ENCODE data around the gene RNF212.

Gene RNF212

DNA sequence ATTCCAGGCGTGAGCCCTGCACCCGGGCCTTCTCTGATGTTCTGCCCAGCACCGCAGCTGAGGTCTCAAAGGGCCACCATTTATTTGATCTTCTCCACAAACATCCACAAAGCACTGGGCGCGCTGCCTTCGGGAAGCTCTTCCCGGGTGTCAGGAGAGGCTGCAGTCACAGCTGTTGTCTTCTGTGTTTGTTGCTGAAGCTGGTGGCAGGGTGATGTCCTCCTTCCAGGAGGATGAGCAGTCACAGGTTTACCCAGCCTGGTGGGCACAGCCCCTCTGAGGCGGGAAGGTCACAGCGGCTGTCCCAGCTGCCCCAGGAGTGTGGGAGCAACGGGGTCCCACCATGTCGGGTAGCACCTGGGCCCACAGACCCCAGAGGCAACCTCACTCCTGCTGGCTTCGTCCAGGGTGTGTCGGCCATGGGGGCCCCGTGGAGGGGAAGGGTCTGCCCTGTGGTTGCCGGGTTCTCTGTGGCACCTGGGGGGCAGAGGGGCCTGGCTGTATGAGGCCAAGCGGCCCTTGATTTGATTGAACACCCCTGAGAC, 74.3 kb downstream of the RNF212 start:
- H3K27ac ChIP-seq (ENCODE audit: low read depth, low read length): no peak overlapping the region
- H3K36me3 ChIP-seq (ENCODE audit: control insufficient read depth in 1 of 2, insufficient read depth in 2 of 2, low read length in 2 of 2): no peaks in the 10 kb centered on the region
- no peak overlapping the region for H3K9ac ChIP-seq (ENCODE audit: low read depth in 1 of 2, low read length in 2 of 2)
- H3K4me1 ChIP-seq (ENCODE audit: control insufficient read depth in 1 of 2, insufficient read depth in 2 of 2, low read length in 2 of 2): peaks cover 6 to 19% of the 10 kb centered on the region in 2 donors
- no peak overlapping the region for H3K4me3 ChIP-seq (ENCODE audit: low read depth in 1 of 2, low read length in 2 of 2)
- no peaks in the 10 kb centered on the region for H3K9me3 ChIP-seq (ENCODE audit: control insufficient read depth in 1 of 2, low read length in 2 of 2)
- peaks cover 15 to 23% of the 10 kb centered on the region in 2 donors for H3K27me3 ChIP-seq (ENCODE audit: control insufficient read depth in 1 of 2, insufficient read depth in 2 of 2, low read length in 2 of 2)

DNA sequence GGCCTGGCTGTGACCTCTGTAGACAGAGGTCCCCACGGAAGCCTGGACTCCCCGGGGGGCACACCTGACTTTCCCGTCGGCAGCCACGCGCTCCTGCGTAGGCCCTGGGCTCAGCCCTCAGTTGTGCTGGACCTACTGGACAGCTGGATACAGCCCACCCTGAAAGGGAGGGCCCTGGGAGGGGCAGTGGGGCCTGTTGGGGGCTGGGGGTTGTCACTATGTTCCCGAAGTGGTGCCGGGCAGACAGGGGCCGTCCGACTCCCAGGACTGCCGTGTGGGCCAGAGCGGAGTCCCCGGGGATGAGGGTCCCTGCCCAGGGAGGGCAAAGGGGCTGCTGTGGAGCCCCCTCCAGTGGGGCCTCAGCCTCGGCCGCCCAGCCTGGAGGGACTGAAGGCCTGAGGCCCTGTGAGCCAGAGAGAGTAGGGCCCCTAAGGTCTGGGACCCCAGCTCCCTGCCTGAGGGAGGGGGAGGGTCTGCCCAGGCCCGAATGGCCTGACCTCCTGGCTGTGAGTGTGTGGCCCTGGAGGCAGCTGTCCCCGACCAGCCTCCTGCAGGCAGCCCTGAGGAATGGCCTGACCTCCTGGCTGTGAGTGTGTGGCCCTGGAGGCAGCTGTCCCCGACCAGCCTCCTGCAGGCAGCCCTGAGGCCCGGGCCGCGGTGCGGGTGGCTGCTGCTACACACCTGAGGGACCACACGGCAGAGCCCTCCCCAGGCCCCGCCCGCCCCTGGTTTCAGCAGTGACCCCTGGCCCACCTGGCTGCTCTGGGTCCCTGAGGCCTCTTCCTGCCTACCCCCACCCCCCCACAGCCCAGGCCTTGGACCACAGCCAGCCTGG, 76.2 kb downstream of the RNF212 start:
- H3K4me1 ChIP-seq (ENCODE audit: control insufficient read depth in 1 of 2, insufficient read depth in 2 of 2, low read length in 2 of 2): peaks cover 0 to 12% of the 10 kb centered on the region in 2 donors
- H3K9me3 ChIP-seq (ENCODE audit: control insufficient read depth in 1 of 2, low read length in 2 of 2): no peaks in the 10 kb centered on the region
- no peak overlapping the region for H3K9ac ChIP-seq (ENCODE audit: low read depth in 1 of 2, low read length in 2 of 2)
- H3K4me3 ChIP-seq (ENCODE audit: low read depth in 1 of 2, low read length in 2 of 2): no peak overlapping the region
- no peak overlapping the region for H3K27ac ChIP-seq (ENCODE audit: low read depth, low read length)
- peaks cover 5 to 23% of the 10 kb centered on the region in 2 donors for H3K27me3 ChIP-seq (ENCODE audit: control insufficient read depth in 1 of 2, insufficient read depth in 2 of 2, low read length in 2 of 2)
- H3K36me3 ChIP-seq (ENCODE audit: control insufficient read depth in 1 of 2, insufficient read depth in 2 of 2, low read length in 2 of 2): no peaks in the 10 kb centered on the region

DNA sequence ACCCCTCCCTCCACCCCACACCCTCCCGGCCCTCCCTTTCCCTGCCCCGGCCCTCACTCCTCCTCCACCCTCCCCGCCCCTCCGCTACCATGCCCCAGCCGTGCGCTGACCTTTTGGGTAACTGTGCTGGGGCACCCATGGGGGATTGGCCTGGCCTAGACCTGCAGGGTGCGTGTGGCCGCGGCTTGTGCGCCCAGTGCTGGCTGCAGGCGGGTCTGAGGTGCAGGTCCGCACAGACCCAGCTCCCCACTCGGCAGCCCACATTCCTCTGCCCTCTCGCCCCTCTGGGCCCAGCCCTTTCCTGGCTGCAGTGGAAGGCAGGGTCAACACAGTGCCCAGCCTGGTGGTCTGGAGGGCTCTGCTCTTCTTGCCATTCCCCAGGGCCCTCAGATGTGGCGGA, 77.3 kb downstream of the RNF212 start:
- H3K27me3 ChIP-seq (ENCODE audit: control insufficient read depth in 1 of 2, insufficient read depth in 2 of 2, low read length in 2 of 2): peaks cover 0 to 13% of the 10 kb centered on the region in 2 donors
- H3K36me3 ChIP-seq (ENCODE audit: control insufficient read depth in 1 of 2, insufficient read depth in 2 of 2, low read length in 2 of 2): no peaks in the 10 kb centered on the region
- no peaks in the 10 kb centered on the region for H3K9me3 ChIP-seq (ENCODE audit: control insufficient read depth in 1 of 2, low read length in 2 of 2)
- peaks cover 0 to 3% of the 10 kb centered on the region in 2 donors for H3K4me1 ChIP-seq (ENCODE audit: control insufficient read depth in 1 of 2, insufficient read depth in 2 of 2, low read length in 2 of 2)
- H3K27ac ChIP-seq (ENCODE audit: low read depth, low read length): no peak overlapping the region
- no peak overlapping the region for H3K4me3 ChIP-seq (ENCODE audit: low read depth in 1 of 2, low read length in 2 of 2)
- no peak overlapping the region for H3K9ac ChIP-seq (ENCODE audit: low read depth in 1 of 2, low read length in 2 of 2)

DNA sequence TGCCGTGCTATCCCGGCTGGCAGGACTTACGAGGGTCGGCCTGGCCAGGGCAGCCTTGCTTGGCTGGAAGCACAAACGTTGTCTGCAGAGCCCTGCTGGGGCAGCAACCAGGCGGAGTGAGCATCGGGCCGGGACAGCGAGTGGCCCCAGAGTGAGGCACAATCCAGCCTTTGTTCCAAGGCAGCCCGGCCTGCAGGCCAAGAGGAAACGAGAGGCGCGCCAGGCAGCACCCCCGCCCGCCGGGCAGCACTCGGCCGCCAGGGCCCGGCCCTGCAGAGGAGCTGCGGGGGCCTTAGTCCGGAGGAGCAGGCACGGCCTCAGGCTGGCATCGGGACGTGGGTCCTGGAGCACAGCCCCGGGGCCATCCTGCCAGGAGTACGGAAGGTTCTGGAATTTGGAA, 77.9 kb downstream of the RNF212 start:
- Histone ChIP-seq H3K4me1 (ENCODE audit: control insufficient read depth in 1 of 2, insufficient read depth in 2 of 2, low read length in 2 of 2) (peaks cover 0 to 3% of the 10 kb centered on the region in 2 donors), H3K27ac (ENCODE audit: low read depth, low read length) (no peak overlapping the region), H3K9me3 (ENCODE audit: control insufficient read depth in 1 of 2, low read length in 2 of 2) (no peaks in the 10 kb centered on the region), H3K9ac (ENCODE audit: low read depth in 1 of 2, low read length in 2 of 2) (no peak overlapping the region), H3K27me3 (ENCODE audit: control insufficient read depth in 1 of 2, insufficient read depth in 2 of 2, low read length in 2 of 2) (peaks cover 0 to 16% of the 10 kb centered on the region in 2 donors), H3K36me3 (ENCODE audit: control insufficient read depth in 1 of 2, insufficient read depth in 2 of 2, low read length in 2 of 2) (no peaks in the 10 kb centered on the region), H3K4me3 (ENCODE audit: low read depth in 1 of 2, low read length in 2 of 2) (no peak overlapping the region)

DNA sequence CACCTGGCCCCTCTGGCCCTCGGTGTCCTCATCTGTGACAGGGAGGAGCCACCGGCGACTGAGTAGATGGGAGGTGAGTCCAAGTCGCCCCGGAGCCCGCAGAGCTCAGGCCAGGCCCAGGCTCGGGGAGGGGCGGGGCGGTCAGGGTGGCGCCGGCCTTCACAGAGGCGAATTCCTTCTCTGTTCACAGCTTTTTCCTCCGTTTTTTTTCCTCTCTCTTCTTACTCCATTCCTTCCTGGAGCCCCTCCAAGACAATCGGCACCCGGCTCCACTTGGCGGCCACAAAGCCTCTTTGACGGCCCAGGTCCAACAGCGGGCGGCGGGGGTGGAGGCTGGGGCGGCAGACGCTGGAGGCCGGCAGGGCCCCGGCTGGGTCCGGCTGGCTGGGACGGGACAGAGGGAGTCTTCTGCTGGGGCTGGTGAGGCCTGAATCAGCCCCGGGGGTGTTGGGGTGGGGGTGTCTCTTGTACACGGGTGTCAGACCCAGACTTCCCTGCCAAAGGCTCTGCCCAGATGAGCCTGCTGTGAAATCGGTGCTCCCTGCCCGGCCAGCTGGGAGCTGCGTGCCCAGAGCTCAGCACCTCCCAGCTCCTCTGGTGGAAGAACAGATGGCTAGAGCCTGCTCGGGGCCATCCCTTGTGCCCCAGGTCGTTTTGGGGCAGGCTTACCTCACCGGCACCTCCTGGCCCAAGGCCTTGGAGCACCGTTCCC, 79.4 kb downstream of the RNF212 start:
- no peak overlapping the region for H3K9ac ChIP-seq (ENCODE audit: low read depth in 1 of 2, low read length in 2 of 2)
- no peak overlapping the region for H3K4me3 ChIP-seq (ENCODE audit: low read depth in 1 of 2, low read length in 2 of 2)
- H3K27me3 ChIP-seq (ENCODE audit: control insufficient read depth in 1 of 2, insufficient read depth in 2 of 2, low read length in 2 of 2): peaks cover 5 to 26% of the 10 kb centered on the region in 2 donors
- peaks cover 0 to 3% of the 10 kb centered on the region in 2 donors for H3K4me1 ChIP-seq (ENCODE audit: control insufficient read depth in 1 of 2, insufficient read depth in 2 of 2, low read length in 2 of 2)
- H3K36me3 ChIP-seq (ENCODE audit: control insufficient read depth in 1 of 2, insufficient read depth in 2 of 2, low read length in 2 of 2): no peaks in the 10 kb centered on the region
- no peak overlapping the region for H3K27ac ChIP-seq (ENCODE audit: low read depth, low read length)
- no peaks in the 10 kb centered on the region for H3K9me3 ChIP-seq (ENCODE audit: control insufficient read depth in 1 of 2, low read length in 2 of 2)

DNA sequence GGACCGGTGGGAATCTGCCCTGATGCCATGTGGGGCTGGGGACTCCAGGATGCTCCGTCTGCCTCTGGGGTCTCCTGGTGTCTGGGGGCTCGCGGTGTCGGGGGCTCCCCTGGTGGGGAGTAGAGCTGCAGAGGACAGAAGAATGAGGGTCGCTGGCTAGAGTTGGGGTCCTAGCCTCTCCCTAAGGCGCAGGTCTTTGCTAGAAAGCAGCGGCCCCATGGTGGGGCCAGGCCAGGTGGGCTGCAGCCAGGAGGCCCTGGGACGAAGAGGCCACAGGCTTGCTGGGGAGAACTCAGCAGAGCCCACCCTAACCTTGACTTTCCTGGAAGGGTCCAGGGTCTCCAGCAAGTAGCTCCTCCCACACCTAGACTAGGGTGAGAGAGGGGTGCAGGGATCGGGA, 80.5 kb downstream of the RNF212 start:
- Histone ChIP-seq H3K36me3 (ENCODE audit: control insufficient read depth in 1 of 2, insufficient read depth in 2 of 2, low read length in 2 of 2) (no peaks in the 10 kb centered on the region), H3K9me3 (ENCODE audit: control insufficient read depth in 1 of 2, low read length in 2 of 2) (no peaks in the 10 kb centered on the region), H3K4me1 (ENCODE audit: control insufficient read depth in 1 of 2, insufficient read depth in 2 of 2, low read length in 2 of 2) (peaks cover 0 to 3% of the 10 kb centered on the region in 2 donors), H3K9ac (ENCODE audit: low read depth in 1 of 2, low read length in 2 of 2) (no peak overlapping the region), H3K27me3 (ENCODE audit: control insufficient read depth in 1 of 2, insufficient read depth in 2 of 2, low read length in 2 of 2) (peaks cover 8 to 36% of the 10 kb centered on the region in 2 donors), H3K4me3 (ENCODE audit: low read depth in 1 of 2, low read length in 2 of 2) (no peak overlapping the region), H3K27ac (ENCODE audit: low read depth, low read length) (no peak overlapping the region)

DNA sequence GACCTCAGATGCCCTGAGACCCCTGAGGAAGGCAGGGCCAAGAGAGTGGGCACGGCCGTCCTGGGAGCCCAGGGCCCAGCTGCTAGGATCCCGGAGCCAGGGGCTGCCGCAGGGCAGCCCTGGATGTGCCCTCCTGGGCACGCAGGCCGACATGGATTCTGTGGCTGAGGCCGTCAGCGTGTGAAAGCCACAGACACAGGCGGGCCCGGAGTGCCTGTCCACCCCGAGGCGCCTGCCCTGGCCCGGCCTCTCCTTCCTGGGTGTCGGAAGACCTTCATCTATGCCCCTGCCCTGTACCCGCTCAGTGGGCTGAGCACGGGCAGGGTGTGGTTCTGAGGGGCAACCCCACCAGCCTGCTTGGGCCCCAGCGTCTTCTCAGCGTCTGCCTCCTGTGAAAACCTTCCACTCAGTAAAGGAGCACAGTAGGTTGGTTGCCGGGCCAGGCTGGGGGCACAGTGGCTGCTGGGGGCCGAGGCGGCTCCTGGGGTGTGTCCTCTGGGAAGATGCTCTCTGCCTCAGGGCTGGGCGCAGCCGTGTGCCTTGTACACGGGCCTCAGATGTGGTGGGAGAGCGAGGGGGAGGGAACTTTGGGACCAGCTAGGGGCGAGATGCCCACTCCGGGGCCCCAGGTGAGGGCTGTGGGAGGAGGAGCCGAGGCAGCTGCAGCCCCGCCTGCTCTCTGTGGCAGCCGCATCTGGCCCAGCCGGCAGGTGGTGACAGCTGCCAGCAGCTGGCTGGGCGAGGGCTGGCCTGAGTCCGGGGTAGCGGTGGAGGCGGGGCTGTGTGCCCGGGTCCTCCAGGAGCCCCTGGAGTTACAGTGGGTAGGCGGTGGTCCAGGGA, 81.2 kb downstream of the RNF212 start:
- H3K4me3 ChIP-seq (ENCODE audit: low read depth in 1 of 2, low read length in 2 of 2): no peak overlapping the region
- H3K4me1 ChIP-seq (ENCODE audit: control insufficient read depth in 1 of 2, insufficient read depth in 2 of 2, low read length in 2 of 2): peaks cover 0 to 3% of the 10 kb centered on the region in 2 donors
- no peak overlapping the region for H3K27ac ChIP-seq (ENCODE audit: low read depth, low read length)
- no peaks in the 10 kb centered on the region for H3K9me3 ChIP-seq (ENCODE audit: control insufficient read depth in 1 of 2, low read length in 2 of 2)
- H3K36me3 ChIP-seq (ENCODE audit: control insufficient read depth in 1 of 2, insufficient read depth in 2 of 2, low read length in 2 of 2): no peaks in the 10 kb centered on the region
- H3K27me3 ChIP-seq (ENCODE audit: control insufficient read depth in 1 of 2, insufficient read depth in 2 of 2, low read length in 2 of 2): peaks cover 8 to 40% of the 10 kb centered on the region in 2 donors
- no peak overlapping the region for H3K9ac ChIP-seq (ENCODE audit: low read depth in 1 of 2, low read length in 2 of 2)

DNA sequence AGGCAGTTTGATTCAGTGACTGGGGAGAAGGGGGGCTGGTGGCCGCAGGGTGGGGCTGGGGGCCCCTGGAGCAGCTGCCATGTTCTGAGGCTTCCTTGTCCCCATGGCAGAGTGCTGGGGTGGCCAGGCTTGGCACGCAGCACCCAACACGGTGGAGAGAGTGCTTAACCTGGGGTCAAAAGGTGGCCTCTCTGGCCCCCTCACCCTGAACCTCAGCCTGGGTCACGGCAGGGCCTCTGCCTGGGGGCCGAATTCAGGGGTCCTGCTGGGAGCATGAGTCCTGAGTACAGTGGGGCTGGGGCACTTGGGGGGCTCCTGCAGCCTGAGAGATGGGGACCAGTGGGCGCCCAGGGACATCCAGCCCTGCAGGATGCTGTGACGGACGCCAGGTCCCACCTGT, 82.0 kb downstream of the RNF212 start:
- peaks cover 8 to 40% of the 10 kb centered on the region in 2 donors for H3K27me3 ChIP-seq (ENCODE audit: control insufficient read depth in 1 of 2, insufficient read depth in 2 of 2, low read length in 2 of 2)
- no peak overlapping the region for H3K27ac ChIP-seq (ENCODE audit: low read depth, low read length)
- H3K9ac ChIP-seq (ENCODE audit: low read depth in 1 of 2, low read length in 2 of 2): no peak overlapping the region
- peaks cover 0 to 3% of the 10 kb centered on the region in 2 donors for H3K4me1 ChIP-seq (ENCODE audit: control insufficient read depth in 1 of 2, insufficient read depth in 2 of 2, low read length in 2 of 2)
- H3K36me3 ChIP-seq (ENCODE audit: control insufficient read depth in 1 of 2, insufficient read depth in 2 of 2, low read length in 2 of 2): no peaks in the 10 kb centered on the region
- H3K9me3 ChIP-seq (ENCODE audit: control insufficient read depth in 1 of 2, low read length in 2 of 2): no peaks in the 10 kb centered on the region
- H3K4me3 ChIP-seq (ENCODE audit: low read depth in 1 of 2, low read length in 2 of 2): no peak overlapping the region

DNA sequence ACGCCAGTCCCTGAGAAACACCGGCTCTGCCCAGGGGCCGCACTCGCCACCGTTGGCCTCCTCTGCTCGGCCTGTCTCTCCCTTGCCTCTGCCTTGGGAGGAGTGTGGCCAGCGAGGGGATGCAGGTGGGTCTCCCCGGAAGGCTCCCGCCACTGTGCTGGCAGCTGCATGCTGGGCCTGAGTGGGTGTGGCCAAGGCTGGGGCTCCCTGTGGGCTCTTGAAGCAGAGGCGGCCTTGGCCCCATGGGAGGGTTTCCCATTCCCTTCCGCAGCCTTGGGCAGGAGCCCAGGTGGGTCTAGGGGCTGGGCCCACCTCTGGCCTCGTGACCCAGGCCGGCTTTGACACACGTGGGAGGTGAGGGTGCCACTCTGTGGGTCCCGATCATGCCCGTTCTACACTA, 82.8 kb downstream of the RNF212 start:
- no peak overlapping the region for H3K27ac ChIP-seq (ENCODE audit: low read depth, low read length)
- no peaks in the 10 kb centered on the region for H3K9me3 ChIP-seq (ENCODE audit: control insufficient read depth in 1 of 2, low read length in 2 of 2)
- no peak overlapping the region for H3K4me3 ChIP-seq (ENCODE audit: low read depth in 1 of 2, low read length in 2 of 2)
- H3K4me1 ChIP-seq (ENCODE audit: control insufficient read depth in 1 of 2, insufficient read depth in 2 of 2, low read length in 2 of 2): peaks cover 7 to 8% of the 10 kb centered on the region in 2 donors
- peaks cover 2 to 5% of the 10 kb centered on the region in 2 donors for H3K36me3 ChIP-seq (ENCODE audit: control insufficient read depth in 1 of 2, insufficient read depth in 2 of 2, low read length in 2 of 2)
- H3K9ac ChIP-seq (ENCODE audit: low read depth in 1 of 2, low read length in 2 of 2): no peak overlapping the region
- H3K27me3 ChIP-seq (ENCODE audit: control insufficient read depth in 1 of 2, insufficient read depth in 2 of 2, low read length in 2 of 2): peaks cover 8 to 40% of the 10 kb centered on the region in 2 donors

Measured in duodenal mucosa (tissue), 2 donors.